Lower leg skin (tissue), 3 donors: ENCODE data around the gene YKT6.

ENCODE experiments used
- POLR2A ChIP-seq, 2 donors: fragments of 450-650 bp; IDR thresholded peaks; one replicate each; pipeline ENCODE4 v1.6.1; 2016 to 2017; ENCODE audit warnings: antibody characterized with exemption in 2 of 2, mild to moderate bottlenecking in 1 of 2, moderate library complexity in 1 of 2
- TF ChIP-seq, protein P1 (sequence below), 3 donors: fragments of 450-650 bp; IDR thresholded peaks; one replicate each; pipeline ENCODE4 v1.5.1; 2016; ENCODE audit warnings: antibody characterized with exemption in 3 of 3, mild to moderate bottlenecking in 3 of 3, moderate library complexity in 2 of 3

DNA sequence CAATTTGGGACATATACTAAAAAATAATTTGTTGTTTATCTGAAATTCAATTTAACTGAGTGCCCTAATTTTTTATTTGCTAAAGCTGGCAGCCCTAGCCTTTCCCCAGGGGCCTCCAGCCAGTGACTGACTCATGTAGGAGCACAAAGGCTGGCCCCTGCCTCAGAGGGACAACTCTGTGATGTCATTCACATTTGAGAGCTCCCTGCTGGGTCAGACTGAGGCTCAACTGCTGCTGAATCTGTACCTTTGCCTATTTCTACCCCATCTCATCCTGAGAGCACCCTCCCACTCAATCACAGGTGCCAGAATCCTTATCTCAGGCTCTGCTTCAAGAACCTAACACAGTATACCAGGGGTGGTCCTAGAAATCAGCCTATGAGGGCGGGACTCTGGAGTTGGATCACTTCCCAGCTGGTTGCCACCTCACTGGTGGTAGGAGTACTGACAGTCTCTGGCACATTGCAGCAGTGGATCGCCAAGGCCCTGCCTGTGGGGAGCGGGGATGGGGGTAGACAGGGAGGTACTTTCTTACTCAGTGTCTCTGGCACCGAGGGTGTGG is 23.1 kb upstream of the YKT6 start:
- TF ChIP-seq, protein P1, sequence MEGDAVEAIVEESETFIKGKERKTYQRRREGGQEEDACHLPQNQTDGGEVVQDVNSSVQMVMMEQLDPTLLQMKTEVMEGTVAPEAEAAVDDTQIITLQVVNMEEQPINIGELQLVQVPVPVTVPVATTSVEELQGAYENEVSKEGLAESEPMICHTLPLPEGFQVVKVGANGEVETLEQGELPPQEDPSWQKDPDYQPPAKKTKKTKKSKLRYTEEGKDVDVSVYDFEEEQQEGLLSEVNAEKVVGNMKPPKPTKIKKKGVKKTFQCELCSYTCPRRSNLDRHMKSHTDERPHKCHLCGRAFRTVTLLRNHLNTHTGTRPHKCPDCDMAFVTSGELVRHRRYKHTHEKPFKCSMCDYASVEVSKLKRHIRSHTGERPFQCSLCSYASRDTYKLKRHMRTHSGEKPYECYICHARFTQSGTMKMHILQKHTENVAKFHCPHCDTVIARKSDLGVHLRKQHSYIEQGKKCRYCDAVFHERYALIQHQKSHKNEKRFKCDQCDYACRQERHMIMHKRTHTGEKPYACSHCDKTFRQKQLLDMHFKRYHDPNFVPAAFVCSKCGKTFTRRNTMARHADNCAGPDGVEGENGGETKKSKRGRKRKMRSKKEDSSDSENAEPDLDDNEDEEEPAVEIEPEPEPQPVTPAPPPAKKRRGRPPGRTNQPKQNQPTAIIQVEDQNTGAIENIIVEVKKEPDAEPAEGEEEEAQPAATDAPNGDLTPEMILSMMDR (IDR thresholded peaks at IDR 0.05), result no peak
- TF ChIP-seq POLR2A (IDR thresholded peaks at IDR 0.05), result no peak
